HepG2 (cell line): ENCODE results near the gene NDE1. TPM values are rescaled to one million over a fixed set of nuclear protein-coding genes. Genes with fewer than 3 reads are reported as not detected.

Source experiments
- EED ChIP-seq: sonication (generic); formaldehyde crosslinking; IDR thresholded peaks from 2 replicates; pipeline ENCODE4 v1.5.0; 2020; ENCODE audit warnings: mild to moderate bottlenecking, missing genetic modification reagents
- FOXC1 ChIP-seq: sonication (generic); formaldehyde crosslinking; IDR thresholded peaks from 2 replicates; pipeline ENCODE4 v1.8.0; 2022; ENCODE audit warnings: mild to moderate bottlenecking, missing genetic modification reagents, borderline replicate concordance
- HHEX ChIP-seq: IDR thresholded peaks from 2 replicates; pipeline ENCODE4 v1.6.1; 2016; ENCODE audit warnings: control low read depth
- IKZF4 ChIP-seq: sonication (generic); formaldehyde crosslinking; IDR thresholded peaks from 2 replicates; pipeline ENCODE4 v1.5.1; 2020; ENCODE audit warnings: borderline replicate concordance, mild to moderate bottlenecking, low read depth, missing genetic modification reagents; ENCODE audit errors: not compliant biosample characterization
- MYC ChIP-seq: sonication (generic); formaldehyde crosslinking; IDR thresholded peaks from 2 replicates; pipeline ENCODE4 v1.9.0; 2021; ENCODE audit warnings: missing genetic modification reagents, borderline replicate concordance
- SMAD3 ChIP-seq: sonication (generic); formaldehyde crosslinking; IDR thresholded peaks from 2 replicates; pipeline ENCODE4 v1.4.0; 2020; ENCODE audit warnings: missing genetic modification reagents
- THYN1 ChIP-seq: sonication (generic); formaldehyde crosslinking; IDR thresholded peaks from 2 replicates; pipeline ENCODE4 v1.8.1; 2023; ENCODE audit warnings: low read depth, mild to moderate bottlenecking, moderate library complexity, missing genetic modification reagents, borderline replicate concordance
- ZBTB7A ChIP-seq: sonication (generic); formaldehyde crosslinking; IDR thresholded peaks from 2 replicates; pipeline ENCODE4 v1.8.0; 2022; ENCODE audit warnings: mild to moderate bottlenecking, missing genetic modification reagents
- ZC3H4 ChIP-seq: sonication (generic); formaldehyde crosslinking; IDR thresholded peaks from 2 replicates; pipeline ENCODE4 v1.4.0; 2020; ENCODE audit warnings: missing genetic modification reagents, borderline replicate concordance
- ZFP62 ChIP-seq: sonication (generic); formaldehyde crosslinking; IDR thresholded peaks from 2 replicates; pipeline ENCODE4 v1.4.0; 2020; ENCODE audit warnings: missing genetic modification reagents
- ZNF501 ChIP-seq: sonication (generic); formaldehyde crosslinking; IDR thresholded peaks from 2 replicates; pipeline ENCODE4 v1.5.1; 2020; ENCODE audit warnings: mild to moderate bottlenecking, moderate library complexity, missing genetic modification reagents
- ZNF776 ChIP-seq: sonication (generic); formaldehyde crosslinking; IDR thresholded peaks from 2 replicates; pipeline ENCODE4 v1.4.0; 2020; ENCODE audit warnings: mild to moderate bottlenecking, missing genetic modification reagents
- polyA plus RNA-seq, 8 experiments: library from polyadenylated mRNA; depleted of rRNA in 3 of 8; stranded (reverse) in 7 of 8; unstranded in 1 of 8; fragments of >200 nt; fragmentation: Illumina TruSeq in 4 of 8; extraction: Trizol in 4 of 8; gene quantifications; 2 replicates each; pipeline versions ENCODE4 v1.2.1 to v1.2.3, GENCODE V29; 2011 to 2016; ENCODE audit warnings: low read depth in 4 of 8, missing spikeins in 1 of 8, mixed read lengths in 1 of 8; ENCODE audit not compliant: insufficient read depth in 1 of 8
- total RNA-seq, 5 experiments: library from RNA; depleted of rRNA; stranded (reverse); fragments of >200 nt; fragmentation: Illumina TruSeq; extraction: Trizol; gene quantifications; 2 replicates each; pipeline ENCODE4 v1.2.3, GENCODE V29; 2016; ENCODE audit warnings: low read depth in 1 of 5
- TF ChIP-seq, protein P1 (sequence below): sonication (generic); formaldehyde crosslinking; IDR thresholded peaks from 2 replicates; pipeline ENCODE4 v1.4.0; 2020; ENCODE audit warnings: missing genetic modification reagents
- TF ChIP-seq, protein P2 (sequence below): sonication (generic); formaldehyde crosslinking; IDR thresholded peaks from 2 replicates; pipeline ENCODE4 v1.5.1; 2020; ENCODE audit warnings: mild to moderate bottlenecking, missing genetic modification reagents, moderate library complexity
- TF ChIP-seq, protein P3 (sequence below): sonication (generic); formaldehyde crosslinking; IDR thresholded peaks from 2 replicates; pipeline ENCODE4 v1.5.1; 2020; ENCODE audit warnings: missing genetic modification reagents, mild to moderate bottlenecking, borderline replicate concordance
- TF ChIP-seq, protein P4 (sequence below): sonication (generic); formaldehyde crosslinking; IDR thresholded peaks from 2 replicates; pipeline ENCODE4 v1.4.0; 2020; ENCODE audit warnings: mild to moderate bottlenecking, missing genetic modification reagents
- TF ChIP-seq, protein P5 (sequence below): IDR thresholded peaks from 2 replicates; pipeline ENCODE4 v1.6.1; 2016; ENCODE audit warnings: control low read depth
- TF ChIP-seq, protein P6 (sequence below): sonication (generic); formaldehyde crosslinking; IDR thresholded peaks from 2 replicates; pipeline ENCODE4 v1.8.0; 2022; ENCODE audit warnings: mild to moderate bottlenecking, missing genetic modification reagents, borderline replicate concordance

NDE1 gene
- total and polyA plus RNA-seq, 2 of the 13 experiments (the other 11 are each of a cell fraction or from before 2014, with no cell fraction given) = 40.9 to 72.5 TPM

DNA sequence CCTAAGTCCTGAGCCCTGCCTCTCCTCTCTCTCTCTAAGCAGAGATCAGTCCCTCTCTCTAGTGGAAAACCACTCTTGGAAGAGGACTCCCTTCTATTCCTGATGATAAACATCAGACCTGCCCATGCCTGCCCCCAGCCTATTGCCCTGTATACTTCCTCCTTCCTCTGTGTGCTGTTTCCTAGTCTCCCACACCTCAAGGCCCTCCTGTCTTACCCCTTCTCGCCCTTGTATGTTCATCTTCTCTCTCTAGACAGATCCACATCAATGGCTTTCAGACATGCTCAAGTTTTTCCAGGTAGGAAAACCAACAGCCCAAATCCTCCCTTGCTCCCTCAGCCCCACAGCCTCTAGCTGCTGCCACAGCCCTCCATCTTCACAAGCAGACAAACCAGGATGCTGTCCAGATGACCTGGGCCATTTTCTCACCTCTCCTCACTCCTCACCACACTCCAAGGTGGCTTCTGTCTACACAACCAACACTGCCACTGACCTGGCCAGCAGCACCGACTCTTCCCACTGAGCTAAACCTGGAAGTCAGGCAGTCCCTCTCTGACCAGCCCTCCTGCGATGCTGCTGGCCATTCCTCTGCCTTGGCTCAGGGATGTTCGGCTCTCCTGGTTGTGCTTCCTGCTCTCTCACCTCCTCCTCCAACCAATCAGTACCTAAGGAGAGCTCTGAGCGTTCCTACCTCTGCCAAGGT lies 43.4 kb upstream of the NDE1 start (continued):
- TF ChIP-seq FOXC1 (no peak), ZBTB7A (CRISPR knock-in tag) (no peak), ZNF776 (CRISPR knock-in tag) (peak; percentile 58; the same call in 1 of the 2 replicates), SMAD3 (CRISPR knock-in tag) (no peak), ZFP62 (no peak), ZNF501 (CRISPR knock-in tag) (no peak), THYN1 (CRISPR knock-in tag) (no peak), ZC3H4 (CRISPR knock-in tag) (no peak), MYC (CRISPR knock-in tag) (no peak), EED (CRISPR knock-in tag) (0 out of 2 replicates have a peak, but pooled peaks have one; percentile 12), HHEX (0 out of 2 replicates have a peak, but pooled peaks have one; percentile 18), IKZF4 (peak; percentile 15)
- TF ChIP-seq, protein P1, sequence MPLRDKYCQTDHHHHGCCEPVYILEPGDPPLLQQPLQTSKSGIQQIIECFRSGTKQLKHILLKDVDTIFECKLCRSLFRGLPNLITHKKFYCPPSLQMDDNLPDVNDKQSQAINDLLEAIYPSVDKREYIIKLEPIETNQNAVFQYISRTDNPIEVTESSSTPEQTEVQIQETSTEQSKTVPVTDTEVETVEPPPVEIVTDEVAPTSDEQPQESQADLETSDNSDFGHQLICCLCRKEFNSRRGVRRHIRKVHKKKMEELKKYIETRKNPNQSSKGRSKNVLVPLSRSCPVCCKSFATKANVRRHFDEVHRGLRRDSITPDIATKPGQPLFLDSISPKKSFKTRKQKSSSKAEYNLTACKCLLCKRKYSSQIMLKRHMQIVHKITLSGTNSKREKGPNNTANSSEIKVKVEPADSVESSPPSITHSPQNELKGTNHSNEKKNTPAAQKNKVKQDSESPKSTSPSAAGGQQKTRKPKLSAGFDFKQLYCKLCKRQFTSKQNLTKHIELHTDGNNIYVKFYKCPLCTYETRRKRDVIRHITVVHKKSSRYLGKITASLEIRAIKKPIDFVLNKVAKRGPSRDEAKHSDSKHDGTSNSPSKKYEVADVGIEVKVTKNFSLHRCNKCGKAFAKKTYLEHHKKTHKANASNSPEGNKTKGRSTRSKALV (CRISPR knock-in tag) = no peak
- TF ChIP-seq, protein P2, sequence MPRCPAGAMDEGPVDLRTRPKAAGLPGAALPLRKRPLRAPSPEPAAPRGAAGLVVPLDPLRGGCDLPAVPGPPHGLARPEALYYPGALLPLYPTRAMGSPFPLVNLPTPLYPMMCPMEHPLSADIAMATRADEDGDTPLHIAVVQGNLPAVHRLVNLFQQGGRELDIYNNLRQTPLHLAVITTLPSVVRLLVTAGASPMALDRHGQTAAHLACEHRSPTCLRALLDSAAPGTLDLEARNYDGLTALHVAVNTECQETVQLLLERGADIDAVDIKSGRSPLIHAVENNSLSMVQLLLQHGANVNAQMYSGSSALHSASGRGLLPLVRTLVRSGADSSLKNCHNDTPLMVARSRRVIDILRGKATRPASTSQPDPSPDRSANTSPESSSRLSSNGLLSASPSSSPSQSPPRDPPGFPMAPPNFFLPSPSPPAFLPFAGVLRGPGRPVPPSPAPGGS (CRISPR knock-in tag) = no peak
- TF ChIP-seq, protein P3, sequence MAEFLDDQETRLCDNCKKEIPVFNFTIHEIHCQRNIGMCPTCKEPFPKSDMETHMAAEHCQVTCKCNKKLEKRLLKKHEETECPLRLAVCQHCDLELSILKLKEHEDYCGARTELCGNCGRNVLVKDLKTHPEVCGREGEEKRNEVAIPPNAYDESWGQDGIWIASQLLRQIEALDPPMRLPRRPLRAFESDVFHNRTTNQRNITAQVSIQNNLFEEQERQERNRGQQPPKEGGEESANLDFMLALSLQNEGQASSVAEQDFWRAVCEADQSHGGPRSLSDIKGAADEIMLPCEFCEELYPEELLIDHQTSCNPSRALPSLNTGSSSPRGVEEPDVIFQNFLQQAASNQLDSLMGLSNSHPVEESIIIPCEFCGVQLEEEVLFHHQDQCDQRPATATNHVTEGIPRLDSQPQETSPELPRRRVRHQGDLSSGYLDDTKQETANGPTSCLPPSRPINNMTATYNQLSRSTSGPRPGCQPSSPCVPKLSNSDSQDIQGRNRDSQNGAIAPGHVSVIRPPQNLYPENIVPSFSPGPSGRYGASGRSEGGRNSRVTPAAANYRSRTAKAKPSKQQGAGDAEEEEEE (CRISPR knock-in tag) = 0 out of 2 replicates have a peak, but pooled peaks have one; percentile 32
- TF ChIP-seq, protein P4, sequence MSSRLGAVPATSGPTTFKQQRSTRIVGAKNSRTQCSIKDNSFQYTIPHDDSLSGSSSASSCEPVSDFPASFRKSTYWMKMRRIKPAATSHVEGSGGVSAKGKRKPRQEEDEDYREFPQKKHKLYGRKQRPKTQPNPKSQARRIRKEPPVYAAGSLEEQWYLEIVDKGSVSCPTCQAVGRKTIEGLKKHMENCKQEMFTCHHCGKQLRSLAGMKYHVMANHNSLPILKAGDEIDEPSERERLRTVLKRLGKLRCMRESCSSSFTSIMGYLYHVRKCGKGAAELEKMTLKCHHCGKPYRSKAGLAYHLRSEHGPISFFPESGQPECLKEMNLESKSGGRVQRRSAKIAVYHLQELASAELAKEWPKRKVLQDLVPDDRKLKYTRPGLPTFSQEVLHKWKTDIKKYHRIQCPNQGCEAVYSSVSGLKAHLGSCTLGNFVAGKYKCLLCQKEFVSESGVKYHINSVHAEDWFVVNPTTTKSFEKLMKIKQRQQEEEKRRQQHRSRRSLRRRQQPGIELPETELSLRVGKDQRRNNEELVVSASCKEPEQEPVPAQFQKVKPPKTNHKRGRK (CRISPR knock-in tag) = no peak
- TF ChIP-seq, protein P5, sequence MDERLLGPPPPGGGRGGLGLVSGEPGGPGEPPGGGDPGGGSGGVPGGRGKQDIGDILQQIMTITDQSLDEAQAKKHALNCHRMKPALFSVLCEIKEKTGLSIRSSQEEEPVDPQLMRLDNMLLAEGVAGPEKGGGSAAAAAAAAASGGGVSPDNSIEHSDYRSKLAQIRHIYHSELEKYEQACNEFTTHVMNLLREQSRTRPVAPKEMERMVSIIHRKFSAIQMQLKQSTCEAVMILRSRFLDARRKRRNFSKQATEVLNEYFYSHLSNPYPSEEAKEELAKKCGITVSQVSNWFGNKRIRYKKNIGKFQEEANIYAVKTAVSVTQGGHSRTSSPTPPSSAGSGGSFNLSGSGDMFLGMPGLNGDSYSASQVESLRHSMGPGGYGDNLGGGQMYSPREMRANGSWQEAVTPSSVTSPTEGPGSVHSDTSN = no peak
- TF ChIP-seq, protein P6, sequence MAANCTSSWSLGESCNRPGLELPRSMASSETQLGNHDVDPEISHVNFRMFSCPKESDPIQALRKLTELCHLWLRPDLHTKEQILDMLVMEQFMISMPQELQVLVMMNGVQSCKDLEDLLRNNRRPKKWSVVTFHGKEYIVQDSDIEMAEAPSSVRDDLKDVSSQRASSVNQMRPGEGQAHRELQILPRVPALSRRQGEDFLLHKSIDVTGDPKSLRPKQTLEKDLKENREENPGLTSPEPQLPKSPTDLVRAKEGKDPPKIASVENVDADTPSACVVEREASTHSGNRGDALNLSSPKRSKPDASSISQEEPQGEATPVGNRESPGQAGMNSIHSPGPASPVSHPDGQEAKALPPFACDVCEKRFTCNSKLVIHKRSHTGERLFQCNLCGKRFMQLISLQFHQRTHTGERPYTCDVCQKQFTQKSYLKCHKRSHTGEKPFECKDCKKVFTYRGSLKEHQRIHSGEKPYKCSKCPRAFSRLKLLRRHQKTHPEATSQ (CRISPR knock-in tag) = no peak
